HG03066 (cell line): ENCODE data around the gene VSIR.

Experiments
- ATAC-seq: cut with Tn5 transposase; IDR thresholded peaks from one replicate; pipeline ENCODE4 v1.9.1; 2021; ENCODE audit warnings: low read depth; ENCODE audit not compliant: unreplicated experiment

Gene VSIR

GRCh38 chr10:71717056-71717455 lies 56.3 kb downstream of the VSIR start:
- no peak for ATAC-seq

GRCh38 chr10:71716426-71716825 lies 56.9 kb downstream of the VSIR start:
- ATAC-seq = no peak

GRCh38 chr10:71715860-71716259 lies 57.5 kb downstream of the VSIR start:
- ATAC-seq = no peak

GRCh38 chr10:71715026-71715425 lies 58.3 kb downstream of the VSIR start:
- ATAC-seq = no peak

- ATAC-seq = no peak
These were observed 58.7 kb downstream of the VSIR start for GRCh38 chr10:71714592-71714991.

- ATAC-seq = no peak
These were observed 59.3 kb downstream of the VSIR start for GRCh38 chr10:71714031-71714410.

- no peak for ATAC-seq
These were observed 59.9 kb downstream of the VSIR start for GRCh38 chr10:71713135-71714030.

GRCh38 chr10:71712572-71713134 lies 60.7 kb downstream of the VSIR start:
- ATAC-seq = no peak

- ATAC-seq = no peak
These were observed 61.1 kb downstream of the VSIR start for GRCh38 chr10:71712170-71712569.

- ATAC-seq = no peak
These were observed 62.2 kb downstream of the VSIR start for GRCh38 chr10:71711052-71711623.

- no peak for ATAC-seq
These were observed 62.8 kb downstream of the VSIR start for GRCh38 chr10:71710519-71710918.

GRCh38 chr10:71708897-71709882 lies 64.1 kb downstream of the VSIR start:
- no peak for ATAC-seq

GRCh38 chr10:71708301-71708703 lies 65.0 kb downstream of the VSIR start:
- ATAC-seq = no peak

- no peak for ATAC-seq
These were observed 66.0 kb downstream of the VSIR start for GRCh38 chr10:71707240-71707789.

- ATAC-seq = no peak
These were observed 66.9 kb downstream of the VSIR start for GRCh38 chr10:71706216-71707121.

GRCh38 chr10:71705582-71705981 lies 67.7 kb downstream of the VSIR start:
- no peak for ATAC-seq

GRCh38 chr10:71704816-71705215 lies 68.5 kb downstream of the VSIR start:
- no peak for ATAC-seq

GRCh38 chr10:71703577-71703976 lies 69.7 kb downstream of the VSIR start:
- ATAC-seq = no peak

- no peak for ATAC-seq
These were observed 71.7 kb downstream of the VSIR start for GRCh38 chr10:71701496-71702132.
